HepG2 (cell line): ENCODE data around the gene MYLK. TPM values are rescaled to one million over a fixed set of nuclear protein-coding genes. Genes with fewer than 3 reads are reported as not detected.

Source experiments
- ATAC-seq: fragments of 200-7000 bp; cut with Tn5 transposase; 3 replicates; pipeline ENCODE4 v1.9.1; 2020; ENCODE audit warnings: mild to moderate bottlenecking, moderate library complexity
- BruUV-seq: library from RNA; stranded (reverse); fragments of 400-500 nt; replicated peaks from 2 replicates; lab custom pipeline; 2021; lab: Mats Ljungman, UMichigan
- CTCF ChIA-PET: fragments of 300-600 bp; formaldehyde crosslinking; extraction: SDS; loops from one replicate; lab custom pipeline; 2021; ENCODE audit warnings: low total read pairs, inconsistent platforms, low intra/inter-chr PET ratio; lab: Yijun Ruan, JAX
- POLR2A ChIA-PET: fragments of 350-600 bp; sonication (Branson Sonifier 250); formaldehyde crosslinking; loops from one replicate; lab custom pipeline; 2020; ENCODE audit warnings: antibody characterized with exemption, inconsistent platforms; lab: Yijun Ruan, JAX
- DNase-seq: peaks from one replicate; pipeline ENCODE4 v3.0.0-alpha.2; 2015; ENCODE audit warnings: low spot score
- FAIRE-seq: peaks from 3 replicates; lab custom pipeline; 2011; peaks lifted over from hg19 to GRCh38; lab: Jason Lieb, UNC
- H2AFZ ChIP-seq: one replicate; pipeline ENCODE4 v1.6.1; 2011; ENCODE audit warnings: low read length, inconsistent platforms
- H3K27ac ChIP-seq: fragments of 300-600 bp; 3 replicates; pipeline ENCODE4 v1.8.0; 2011; ENCODE audit warnings: mixed run types, mild to moderate bottlenecking, mixed read lengths, low read length, inconsistent platforms; ENCODE audit not compliant: insufficient read depth; ENCODE audit errors: extremely low read length
- H3K27me3 ChIP-seq, 2 experiments: fragments of 200-600 bp in 1 of 2; 2 replicates in 1 of 2; 3 replicates in 1 of 2; pipeline versions ENCODE4 v1.6.0 to v1.8.0; 2011; ENCODE audit warnings: low read length in 2 of 2, mild to moderate bottlenecking in 2 of 2, moderate library complexity in 2 of 2, inconsistent platforms in 1 of 2; ENCODE audit not compliant: insufficient read depth in 2 of 2, control insufficient read depth in 1 of 2
- H3K36me3 ChIP-seq, 2 experiments: fragments of 200-600 bp in 1 of 2; replicated peaks in 1 of 2; 2 replicates in 1 of 2; 3 replicates in 1 of 2; pipeline versions ENCODE4 v1.5.1 to v1.8.0; 2011; ENCODE audit warnings: low read length in 2 of 2, inconsistent platforms in 1 of 2; ENCODE audit not compliant: insufficient read depth in 2 of 2, control insufficient read depth in 1 of 2
- H3K4me1 ChIP-seq: 2 replicates; pipeline ENCODE4 v1.5.1; 2012; ENCODE audit warnings: low read length, inconsistent platforms; ENCODE audit not compliant: insufficient read depth
- H3K4me2 ChIP-seq: 2 replicates; pipeline ENCODE4 v1.6.0; 2011; ENCODE audit warnings: low read depth, low read length, inconsistent platforms
- H3K4me3 ChIP-seq, 3 experiments: fragments of 200-600 bp in 1 of 3; sonication (generic), shearing (Covaris generic) in 1 of 3; replicated peaks in 1 of 3; 2 replicates each; pipeline ENCODE4 v1.5.1; 2011 to 2016; ENCODE audit warnings: low read length in 3 of 3, inconsistent platforms in 2 of 3, low read depth in 2 of 3, mild to moderate bottlenecking in 2 of 3, control low read depth in 1 of 3, mixed read lengths in 1 of 3; ENCODE audit not compliant: insufficient read depth in 1 of 3
- H3K79me2 ChIP-seq: one replicate; pipeline ENCODE4 v1.6.1; 2011; ENCODE audit warnings: low read length, inconsistent platforms; ENCODE audit not compliant: insufficient read depth
- H3K9ac ChIP-seq: 2 replicates; pipeline ENCODE4 v1.6.0; 2011; ENCODE audit warnings: mild to moderate bottlenecking, low read depth, low read length, inconsistent platforms; ENCODE audit not compliant: insufficient read depth
- H3K9me3 ChIP-seq: 2 replicates; pipeline ENCODE4 v1.5.1; 2012; ENCODE audit warnings: mild to moderate bottlenecking, low read length
- H4K20me1 ChIP-seq: 2 replicates; pipeline ENCODE4 v1.6.0; 2011; ENCODE audit warnings: inconsistent platforms, mild to moderate bottlenecking, low read length, moderate library complexity; ENCODE audit not compliant: insufficient read depth
- BRCA1 ChIP-seq: sonication (generic); formaldehyde crosslinking; IDR thresholded peaks from 2 replicates; pipeline ENCODE4 v1.4.0; 2020; ENCODE audit warnings: missing genetic modification reagents
- FIP1L1 ChIP-seq: fragments of 200-400 bp; formaldehyde crosslinking; IDR thresholded peaks from 2 replicates; pipeline ENCODE4 v1.6.1; 2018; ENCODE audit warnings: low read depth, mild to moderate bottlenecking, low read length, moderate library complexity, borderline replicate concordance; ENCODE audit not compliant: insufficient read depth
- FOXK1 ChIP-seq: sonication (generic); formaldehyde crosslinking; IDR thresholded peaks from 2 replicates; pipeline ENCODE4 v1.4.0; 2020; ENCODE audit warnings: low read depth, missing genetic modification reagents, borderline replicate concordance
- KIAA2018 ChIP-seq: sonication (generic); formaldehyde crosslinking; IDR thresholded peaks from 2 replicates; pipeline ENCODE4 v1.5.0; 2020; ENCODE audit warnings: mild to moderate bottlenecking, missing genetic modification reagents, borderline replicate concordance
- MATR3 ChIP-seq: sonication (generic); formaldehyde crosslinking; IDR thresholded peaks from 2 replicates; pipeline ENCODE4 v1.4.0; 2020; ENCODE audit warnings: missing genetic modification reagents
- MLX ChIP-seq: IDR thresholded peaks from 2 replicates; pipeline ENCODE4 v1.6.1; 2016
- NAIF1 ChIP-seq: sonication (generic); formaldehyde crosslinking; IDR thresholded peaks from 2 replicates; pipeline ENCODE4 v1.5.0; 2020; ENCODE audit warnings: mild to moderate bottlenecking, missing genetic modification reagents, borderline replicate concordance
- NFATC3 ChIP-seq: sonication (generic); formaldehyde crosslinking; IDR thresholded peaks from 2 replicates; pipeline ENCODE4 v1.5.1; 2020; ENCODE audit warnings: mild to moderate bottlenecking, missing genetic modification reagents
- NR2C2 ChIP-seq: sonication (generic); formaldehyde crosslinking; IDR thresholded peaks from 2 replicates; pipeline ENCODE4 v1.4.0; 2020; ENCODE audit warnings: missing genetic modification reagents, mild to moderate bottlenecking, moderate library complexity, borderline replicate concordance
- RBM22 ChIP-seq: fragments of 200-400 bp; formaldehyde crosslinking; optimal IDR thresholded peaks from 2 replicates; pipeline ENCODE3; 2017; ENCODE audit warnings: mild to moderate bottlenecking, low read length, moderate library complexity
- REPIN1 ChIP-seq: sonication (generic); formaldehyde crosslinking; IDR thresholded peaks from 2 replicates; pipeline ENCODE4 v1.8.0; 2022; ENCODE audit warnings: missing genetic modification reagents, low read depth, mild to moderate bottlenecking, borderline replicate concordance
- TFAP4 ChIP-seq: sonication (generic); IDR thresholded peaks from 2 replicates; pipeline ENCODE4 v1.6.1; 2016; ENCODE audit warnings: low read depth, borderline replicate concordance
- ZNF230 ChIP-seq: sonication (generic); formaldehyde crosslinking; IDR thresholded peaks from 2 replicates; pipeline ENCODE4 v1.4.0; 2020; ENCODE audit warnings: mild to moderate bottlenecking, missing genetic modification reagents
- ZNF337 ChIP-seq: sonication (generic); formaldehyde crosslinking; IDR thresholded peaks from 2 replicates; pipeline ENCODE4 v1.5.1; 2020; ENCODE audit warnings: missing genetic modification reagents, low read depth, mild to moderate bottlenecking, borderline replicate concordance
- ZNF607 ChIP-seq: sonication (generic); formaldehyde crosslinking; IDR thresholded peaks from 2 replicates; pipeline ENCODE4 v1.5.1; 2020; ENCODE audit warnings: missing genetic modification reagents, mild to moderate bottlenecking, borderline replicate concordance
- ZNF709 ChIP-seq: sonication (generic); formaldehyde crosslinking; IDR thresholded peaks from 2 replicates; pipeline ENCODE4 v1.5.0; 2020; ENCODE audit warnings: mild to moderate bottlenecking, missing genetic modification reagents
- WGBS: methylation state at CpG from one replicate; pipeline ENCODE4 v1.1.6; 2017; ENCODE audit warnings: low lambda C conversion rate; 5-methylcytosine and 5-hydroxymethylcytosine counted together
- in situ Hi-C: cut with HindIII; loops from 2 replicates; pipeline ENCODE4 v1.10.0; 2017; ENCODE audit warnings: low pct_unique_long_range_greater_than_20kb; ENCODE audit not compliant: extremely low pct_ligation_motif_present
- intact Hi-C: fragments of 100-400 bp; cut with micrococcal nuclease; formaldehyde crosslinking; loops from one replicate; pipeline ENCODE4 v1.10.0; 2022; ENCODE audit not compliant: unreplicated experiment
- polyA plus RNA-seq, 8 experiments: library from polyadenylated mRNA; depleted of rRNA in 3 of 8; stranded (reverse) in 7 of 8; unstranded in 1 of 8; fragments of >200 nt; fragmentation: Illumina TruSeq in 4 of 8; extraction: Trizol in 4 of 8; gene quantifications; 2 replicates each; pipeline versions ENCODE4 v1.2.1 to v1.2.3, GENCODE V29; 2011 to 2016; ENCODE audit warnings: low read depth in 4 of 8, missing spikeins in 1 of 8, mixed read lengths in 1 of 8; ENCODE audit not compliant: insufficient read depth in 1 of 8
- total RNA-seq, 5 experiments: library from RNA; depleted of rRNA; stranded (reverse); fragments of >200 nt; fragmentation: Illumina TruSeq; extraction: Trizol; gene quantifications; 2 replicates each; pipeline ENCODE4 v1.2.3, GENCODE V29; 2016; ENCODE audit warnings: low read depth in 1 of 5

Gene MYLK
- total and polyA plus RNA-seq, 2 of the 13 experiments (the other 11 are each of a cell fraction or from before 2014, with no cell fraction given) = 10.6 to 34.9 TPM

- no TSS peak for BruUV-seq
- H3K79me2 ChIP-seq = no peaks in the 10 kb centered on the region
- WGBS = 94% methylated on average over 3 of the region's 3 CpGs
- DNase-seq (no peak), FAIRE-seq (no peak), ATAC-seq (no peak)
- H3K27me3 ChIP-seq = no peaks in the 10 kb centered on the region
- H3K4me2 ChIP-seq = no peak overlapping the region
- H3K9ac ChIP-seq = no peak overlapping the region
- ChIA-PET CTCF (no interaction called here), POLR2A (no interaction called here)
- no peak overlapping the region for H3K4me3 ChIP-seq
- H3K27ac ChIP-seq = no peak overlapping the region
- H3K4me1 ChIP-seq = peaks cover 13% of the 10 kb centered on the region
- no peak overlapping the region for H2AFZ ChIP-seq
- H3K9me3 ChIP-seq = no peaks in the 10 kb centered on the region
- intact Hi-C loops = no loop called here
- no peaks in the 10 kb centered on the region for H4K20me1 ChIP-seq
- in situ Hi-C loops = no loop called here
- H3K36me3 ChIP-seq = peaks cover 3 to 19% of the 10 kb centered on the region in 2 experiments; a peak in 4 of 5 replicates
- TF ChIP-seq MLX (CRISPR knock-in tag) (no peak), FOXK1 (CRISPR knock-in tag) (no peak), NR2C2 (CRISPR knock-in tag) (no peak), NAIF1 (CRISPR knock-in tag) (no peak), RBM22 (no peak), REPIN1 (CRISPR knock-in tag) (no peak), KIAA2018 (CRISPR knock-in tag) (no peak), ZNF337 (CRISPR knock-in tag) (no peak), TFAP4 (no peak), MATR3 (CRISPR knock-in tag) (no peak), NFATC3 (no peak), ZNF709 (CRISPR knock-in tag) (no peak), FIP1L1 (no peak), ZNF607 (CRISPR knock-in tag) (no peak), ZNF230 (no peak), BRCA1 (CRISPR knock-in tag) (no peak)
Measured at GRCh38 chr3:123728991-123729390, 155.1 kb downstream of the MYLK start.
